Lung (tissue), 12 donors: ENCODE results near the gene SND1. TPM values are rescaled to one million over a fixed set of nuclear protein-coding genes. Genes with fewer than 3 reads are reported as not detected.

Source experiments
- ATAC-seq: fragments of 200-7000 bp; cut with Tn5 transposase; one replicate; pipeline ENCODE4 v1.9.1; 2020; ENCODE audit warnings: moderate number of reproducible peaks; ENCODE audit not compliant: insufficient read depth, low FRiP score
- DNase-seq, 3 donors: peaks; one replicate each; pipeline ENCODE4 v3.0.0-alpha.2; 2013 to 2017
- H3K27ac ChIP-seq, 2 donors: one replicate each; pipeline ENCODE4 v1.5.1; 2013; ENCODE audit warnings: mild to moderate bottlenecking in 2 of 2, moderate library complexity in 2 of 2, control low read depth in 1 of 2, inconsistent platforms in 1 of 2, low read depth in 1 of 2, low read length in 1 of 2
- H3K27me3 ChIP-seq, 3 donors: one replicate each; pipeline ENCODE4 v1.5.1; 2013; ENCODE audit warnings: low read length in 2 of 3; ENCODE audit not compliant: control insufficient read depth in 3 of 3, insufficient read depth in 3 of 3
- H3K36me3 ChIP-seq, 4 donors: one replicate each; pipeline ENCODE4 v1.5.1; 2013; ENCODE audit warnings: low read length in 4 of 4, mild to moderate bottlenecking in 1 of 4, moderate library complexity in 1 of 4; ENCODE audit not compliant: control insufficient read depth in 4 of 4, insufficient read depth in 4 of 4
- H3K4me1 ChIP-seq, 5 donors: one replicate each; pipeline ENCODE4 v1.5.1; 2013; ENCODE audit warnings: low read length in 5 of 5, mild to moderate bottlenecking in 2 of 5, moderate library complexity in 1 of 5; ENCODE audit not compliant: control insufficient read depth in 5 of 5, insufficient read depth in 5 of 5
- H3K4me3 ChIP-seq: one replicate; pipeline ENCODE4 v1.5.1; 2013; ENCODE audit warnings: mild to moderate bottlenecking, control low read depth, moderate library complexity
- H3K9ac ChIP-seq, 2 donors: one replicate each; pipeline ENCODE4 v1.5.1; 2013; ENCODE audit warnings: low read length in 2 of 2, control low read depth in 1 of 2; ENCODE audit not compliant: insufficient read depth in 1 of 2
- H3K9me3 ChIP-seq, 4 donors: one replicate each; pipeline ENCODE4 v1.5.1; 2013; ENCODE audit warnings: low read length in 3 of 4, mild to moderate bottlenecking in 1 of 4, moderate library complexity in 1 of 4; ENCODE audit not compliant: control insufficient read depth in 4 of 4, insufficient read depth in 3 of 4
- CTCF ChIP-seq: IDR thresholded peaks from 2 replicates; pipeline ENCODE4 v1.5.1; 2012; ENCODE audit warnings: mild to moderate bottlenecking; ENCODE audit errors: control extremely low read depth, extremely low read depth
- WGBS, 2 donors: extraction: QIAGEN DNeasy Blood & Tissue Kit; methylation state at CpG; one replicate each; pipeline ENCODE4 v1.1.7; 2013; 5-methylcytosine and 5-hydroxymethylcytosine counted together
- polyA plus RNA-seq, 2 donors: library from polyadenylated mRNA; stranded (reverse); fragments of 200-250 nt; gene quantifications; one replicate each; pipeline ENCODE4 v1.2.1, GENCODE V29; 2013
- total RNA-seq, 2 donors: library from RNA; depleted of rRNA in 1 of 2; stranded (reverse); fragments of >200 nt in 1 of 2; gene quantifications; one replicate each; pipeline ENCODE4 v1.2.1, GENCODE V29; 2014 to 2021
- donor health status: control.
- donor health status: control.
- donor health status: Bipolar disorder and iron deficiency.
- donor health status: healthy.
- donor health status: DM: yes; HTN: yes; CAD: no.

The SND1 gene
- total and polyA plus RNA-seq, 4 donors = 94.5 to 210 (median 137) TPM

GRCh38 chr7:128071801-128072200, 419.8 kb downstream of the SND1 start:
- H3K27ac ChIP-seq = no peak overlapping the region
- H3K4me3 ChIP-seq = no peak overlapping the region
- no peak for TF ChIP-seq CTCF
- ATAC-seq (no peak), DNase-seq (no peak)
- peaks cover 0 to 12% (median 0%) of the 10 kb centered on the region in 4 donors for H3K36me3 ChIP-seq
- H3K27me3 ChIP-seq = no peaks in the 10 kb centered on the region
- H3K9ac ChIP-seq = no peak overlapping the region
- H3K9me3 ChIP-seq = no peaks in the 10 kb centered on the region
- peaks cover 0 to 17% (median 4%) of the 10 kb centered on the region in 5 donors for H3K4me1 ChIP-seq
- 80 to 96% methylated on average over 11 of the region's 11 CpGs for WGBS, 2 donors

GRCh38 chr7:128073671-128074310, 421.8 kb downstream of the SND1 start:
- Histone ChIP-seq H3K9ac (no peak overlapping the region), H3K27ac (no peak overlapping the region), H3K9me3 (no peaks in the 10 kb centered on the region), H3K36me3 (peaks cover 0 to 22% (median 4%) of the 10 kb centered on the region in 4 donors), H3K4me1 (peaks cover 0 to 23% (median 9%) of the 10 kb centered on the region in 5 donors), H3K4me3 (no peak overlapping the region), H3K27me3 (no peaks in the 10 kb centered on the region)
- DNase-seq (no peak), ATAC-seq (no peak)
- no peak for TF ChIP-seq CTCF
- 90 to 91% methylated on average over 15 of the region's 15 CpGs for WGBS, 2 donors

- Histone ChIP-seq H3K27ac (no peak overlapping the region), H3K36me3 (peaks cover 0 to 22% (median 4%) of the 10 kb centered on the region in 4 donors), H3K9me3 (no peaks in the 10 kb centered on the region), H3K27me3 (no peaks in the 10 kb centered on the region), H3K4me3 (no peak overlapping the region), H3K9ac (no peak overlapping the region), H3K4me1 (peaks cover 0 to 23% (median 9%) of the 10 kb centered on the region in 5 donors)
- no peak for ATAC-seq
- 95 to 97% methylated on average over 19 of the region's 19 CpGs for WGBS, 2 donors
- DNase-seq = no peak
- no peak for TF ChIP-seq CTCF
Measured at GRCh38 chr7:128074336-128074735, 422.3 kb downstream of the SND1 start.
